ENCODE measurements around the gene MEOX1. TPM values are rescaled to one million over a fixed set of nuclear protein-coding genes. Genes with fewer than 3 reads are reported as not detected.

Gene MEOX1
- total RNA-seq, 2 donors from 2014 or later, result 5.5 to 6.0 TPM

DNA sequence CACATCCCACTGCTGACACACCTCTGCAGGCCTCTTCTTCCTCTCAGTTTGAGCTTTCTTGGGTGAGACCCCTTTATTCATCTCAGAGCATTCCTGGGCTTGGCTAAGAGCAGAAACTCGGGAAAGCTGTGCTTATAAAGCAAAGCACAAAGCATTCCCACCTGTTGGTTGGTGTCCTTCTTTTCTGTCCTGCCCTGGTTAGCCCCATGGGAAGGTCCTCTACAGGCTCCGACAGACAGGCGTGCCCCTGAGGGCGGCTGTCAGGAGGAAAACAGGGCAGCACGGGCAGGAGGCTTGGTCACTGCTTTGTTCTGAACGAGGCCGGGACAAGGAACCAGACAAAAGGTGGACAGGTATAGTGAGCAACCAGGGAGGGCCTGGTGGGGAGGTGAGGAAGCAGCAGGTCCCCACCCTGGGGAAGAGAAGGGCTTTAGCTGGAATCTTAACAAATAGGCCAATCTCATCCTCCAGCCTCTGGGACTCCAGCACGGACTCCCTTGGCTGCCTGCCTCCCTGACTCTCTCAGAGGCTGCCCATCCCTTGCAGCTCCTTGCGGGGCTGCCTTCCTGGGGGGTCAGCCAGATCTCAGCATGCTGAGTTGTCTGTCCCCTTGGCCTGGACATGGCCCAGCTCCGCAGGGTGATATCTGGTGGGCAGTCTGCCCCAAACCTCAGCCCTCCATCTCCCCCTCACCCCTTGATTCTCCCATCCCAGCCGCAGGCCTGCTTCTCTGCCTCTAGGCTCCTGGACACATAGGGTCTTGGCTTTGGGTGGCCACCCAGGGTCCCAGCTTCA lies 1.7 kb downstream of the MEOX1 start:
- peak overlapping the region; percentile 88 for H3K27ac Mint-ChIP-seq
- no peaks in the 10 kb centered on the region for H3K36me3 Mint-ChIP-seq (ENCODE audit: low read depth)
- H3K4me1 Mint-ChIP-seq, result peaks cover 41% of the 10 kb centered on the region
- peak overlapping the region; percentile 84 for H3K4me3 Mint-ChIP-seq
- DNase-seq (no peak), ATAC-seq (no peak)
- H3K9me3 ChIP-seq (ENCODE audit: control insufficient read depth, low read length, poor library complexity, severe bottlenecking), result no peaks in the 10 kb centered on the region
- H3K27me3 Mint-ChIP-seq, result no peaks in the 10 kb centered on the region

DNA sequence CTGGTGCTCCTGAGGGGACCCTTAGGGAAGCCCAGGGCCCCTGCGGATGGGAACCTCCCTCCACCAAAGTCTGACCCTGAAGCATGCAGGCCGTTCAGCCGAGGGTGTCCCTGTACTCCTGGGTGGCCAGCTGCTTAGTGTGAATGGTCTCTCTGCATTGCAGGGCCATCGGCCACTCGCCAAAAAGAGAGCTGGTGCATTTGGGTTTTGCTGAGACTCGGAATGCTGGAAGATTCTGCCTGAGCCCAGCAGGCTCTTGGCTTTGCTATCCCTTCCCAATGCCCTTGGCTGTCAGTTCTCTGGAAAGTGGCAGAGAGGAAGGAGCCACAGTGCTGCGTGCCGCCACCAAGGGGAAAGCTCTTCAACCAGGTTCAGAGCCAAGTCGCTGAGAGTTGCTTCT lies 2.8 kb downstream of the MEOX1 start:
- Mint-ChIP-seq H3K36me3 (ENCODE audit: low read depth) (no peaks in the 10 kb centered on the region), H3K4me3 (peak overlapping the region; percentile 31), H3K27ac (peak overlapping the region; percentile 88), H3K4me1 (peaks cover 39% of the 10 kb centered on the region), H3K27me3 (no peaks in the 10 kb centered on the region)
- ATAC-seq (no peak), DNase-seq (no peak)
- no peaks in the 10 kb centered on the region for H3K9me3 ChIP-seq (ENCODE audit: control insufficient read depth, low read length, poor library complexity, severe bottlenecking)

DNA sequence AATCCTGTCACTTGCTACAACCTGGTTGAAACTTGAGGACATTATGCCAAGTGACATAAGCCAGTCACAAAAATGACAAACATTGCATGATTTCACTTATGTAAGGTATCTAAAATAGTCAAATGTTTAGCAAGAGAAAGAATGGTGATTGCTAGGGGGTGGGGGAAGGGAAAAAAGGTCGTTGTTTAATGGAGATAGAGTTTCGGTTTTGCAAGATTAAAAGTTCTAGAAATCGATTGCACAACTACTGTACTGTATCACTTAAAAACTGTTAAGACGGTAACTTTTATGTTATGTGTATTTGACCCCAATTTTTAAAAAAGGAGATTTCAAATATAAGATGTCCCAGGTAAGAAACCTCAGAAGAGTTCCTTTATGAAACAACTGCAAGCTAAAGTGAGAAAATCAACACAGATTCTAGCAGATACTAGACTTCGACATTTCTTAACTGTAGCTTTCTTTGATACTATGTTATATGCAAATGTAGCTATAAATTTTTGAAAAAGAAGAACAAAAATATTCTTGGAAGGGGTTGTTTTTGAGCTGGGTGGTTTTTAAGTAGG lies 5.9 kb downstream of the MEOX1 start:
- peak; percentile 40 for ATAC-seq
- no peak for DNase-seq

DNA sequence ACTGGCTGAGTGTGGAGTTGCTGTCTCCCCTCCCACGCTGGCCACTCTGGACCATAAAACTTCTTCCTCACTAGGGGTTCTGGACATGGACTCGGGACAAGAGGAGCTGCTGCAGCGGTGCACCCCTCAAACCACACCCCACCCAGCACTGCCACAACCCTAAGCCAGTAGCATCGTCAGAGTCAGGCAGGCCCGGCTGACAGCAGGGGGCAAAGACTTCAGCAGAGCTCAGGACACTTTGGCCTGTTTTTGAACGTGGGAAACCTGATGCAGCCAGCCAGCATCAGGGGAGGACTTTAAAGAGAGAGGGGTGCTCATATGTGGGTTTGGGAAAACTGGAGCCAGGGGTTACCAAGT lies 9.6 kb downstream of the MEOX1 start:
- no peak overlapping the region for H3K4me3 Mint-ChIP-seq
- ATAC-seq, result no peak

More for the DNA sequence above, 5.9 kb downstream of the MEOX1 start:
- H3K27me3 Mint-ChIP-seq, result no peaks in the 10 kb centered on the region
- peaks cover 26% of the 10 kb centered on the region for H3K4me1 Mint-ChIP-seq
- peak overlapping the region; percentile 88 for H3K4me3 Mint-ChIP-seq
- peak overlapping the region; percentile 91 for H3K27ac Mint-ChIP-seq
- no peaks in the 10 kb centered on the region for H3K9me3 ChIP-seq (ENCODE audit: control insufficient read depth, low read length, poor library complexity, severe bottlenecking)
- H3K36me3 Mint-ChIP-seq (ENCODE audit: low read depth), result no peaks in the 10 kb centered on the region

DNA sequence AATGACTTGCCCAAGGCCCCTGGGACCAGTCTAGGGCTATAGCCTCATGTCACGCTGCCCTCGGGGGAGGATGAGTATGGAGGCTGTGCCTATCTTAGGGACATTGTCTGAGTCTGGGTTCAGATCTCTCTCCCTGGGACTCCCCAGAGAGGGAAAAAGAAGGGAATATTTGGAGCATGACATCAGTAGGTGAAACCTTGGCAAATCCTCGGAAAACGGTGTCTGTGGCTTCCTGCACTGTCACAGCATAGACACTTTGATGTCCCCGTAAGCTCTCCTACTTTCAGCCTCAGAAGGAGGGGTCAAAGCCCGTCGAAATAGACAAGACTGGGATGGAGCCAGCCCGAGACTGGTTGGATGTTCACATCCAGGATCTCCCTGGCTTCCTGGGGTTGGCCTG lies 11.3 kb downstream of the MEOX1 start:
- no peak for ATAC-seq
- no peaks in the 10 kb centered on the region for H3K9me3 ChIP-seq (ENCODE audit: control insufficient read depth, low read length, poor library complexity, severe bottlenecking)
- no peak overlapping the region for H3K27ac Mint-ChIP-seq
- H3K36me3 Mint-ChIP-seq (ENCODE audit: low read depth), result no peaks in the 10 kb centered on the region
- DNase-seq, result no peak
- H3K4me3 Mint-ChIP-seq, result no peak overlapping the region
- H3K4me1 Mint-ChIP-seq, result peaks cover 15% of the 10 kb centered on the region
- H3K27me3 Mint-ChIP-seq, result peaks cover 9% of the 10 kb centered on the region

More for the DNA sequence above, 9.6 kb downstream of the MEOX1 start:
- H3K4me1 Mint-ChIP-seq, result peaks cover 27% of the 10 kb centered on the region
- H3K27ac Mint-ChIP-seq, result no peak overlapping the region
- peaks cover 9% of the 10 kb centered on the region for H3K27me3 Mint-ChIP-seq
- DNase-seq, result no peak
- H3K9me3 ChIP-seq (ENCODE audit: control insufficient read depth, low read length, poor library complexity, severe bottlenecking), result no peaks in the 10 kb centered on the region
- H3K36me3 Mint-ChIP-seq (ENCODE audit: low read depth), result no peaks in the 10 kb centered on the region

DNA sequence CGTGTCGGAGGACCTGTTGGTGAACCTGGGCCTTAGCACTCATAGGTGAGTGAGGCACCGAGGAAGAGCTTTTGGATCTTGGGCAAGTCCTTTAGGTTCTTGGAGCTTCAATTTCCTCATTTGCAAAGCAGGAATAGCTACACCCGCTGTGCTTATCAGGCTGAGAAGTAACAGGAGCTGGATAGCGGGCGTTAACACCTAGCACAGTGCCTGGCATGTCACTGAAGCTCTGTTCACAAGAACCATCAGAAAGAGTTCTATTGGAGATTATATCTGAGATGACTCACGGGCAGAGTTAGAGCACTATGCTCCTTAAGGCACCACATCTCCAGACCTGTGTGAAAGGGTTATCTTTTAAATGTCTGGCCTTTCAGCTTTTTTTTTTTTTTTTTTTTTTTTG lies 12.8 kb downstream of the MEOX1 start:
- Mint-ChIP-seq H3K27me3 (peaks cover 9% of the 10 kb centered on the region), H3K4me3 (no peak overlapping the region), H3K4me1 (peaks cover 16% of the 10 kb centered on the region), H3K27ac (no peak overlapping the region), H3K36me3 (ENCODE audit: low read depth) (no peaks in the 10 kb centered on the region)
- DNase-seq (no peak), ATAC-seq (no peak)
- no peaks in the 10 kb centered on the region for H3K9me3 ChIP-seq (ENCODE audit: control insufficient read depth, low read length, poor library complexity, severe bottlenecking)

DNA sequence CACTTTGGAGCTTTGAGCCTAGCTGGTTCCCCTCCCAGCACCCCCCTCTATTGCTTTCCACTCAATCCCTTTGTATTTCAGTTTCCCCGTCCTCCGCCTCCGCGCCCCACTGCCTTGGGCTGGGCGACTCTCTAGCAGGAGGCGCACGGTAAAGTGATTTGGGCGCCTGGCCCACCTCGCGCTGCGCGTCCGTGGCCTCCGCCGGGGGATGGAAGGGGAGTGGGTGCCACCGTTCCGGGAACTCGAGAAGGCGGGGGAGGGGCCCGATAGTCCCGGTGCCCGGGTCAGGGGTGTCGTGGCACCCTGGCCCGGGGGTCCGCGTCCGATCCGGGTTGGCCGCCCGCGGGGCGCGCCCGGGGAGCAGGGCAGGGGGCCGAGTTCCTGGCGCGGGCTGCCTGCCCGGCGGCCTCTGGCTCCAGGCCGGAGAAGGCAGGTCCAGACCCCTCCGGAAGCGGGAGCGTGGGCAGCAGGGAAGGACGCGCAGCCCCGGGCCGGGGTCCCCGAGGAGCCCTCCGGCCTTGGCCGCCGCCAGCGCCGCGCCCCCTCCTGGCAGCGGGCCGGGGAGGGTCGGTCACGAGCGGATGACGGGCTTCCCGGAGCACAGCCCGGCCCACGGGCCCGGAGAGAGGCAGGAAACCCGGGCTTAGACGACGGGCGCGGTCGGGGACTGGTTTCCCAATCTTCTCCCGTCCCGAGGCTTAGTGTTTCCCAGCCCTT lies 15.8 kb downstream of the MEOX1 start:
- Mint-ChIP-seq H3K36me3 (ENCODE audit: low read depth) (no peaks in the 10 kb centered on the region), H3K27ac (no peak overlapping the region), H3K4me3 (peak overlapping the region; percentile 69), H3K27me3 (peaks cover 9% of the 10 kb centered on the region), H3K4me1 (peaks cover 20% of the 10 kb centered on the region)
- ATAC-seq, result peak; percentile 57
- DNase-seq, result peak in 1 of 3 donors; percentile 16
- H3K9me3 ChIP-seq (ENCODE audit: control insufficient read depth, low read length, poor library complexity, severe bottlenecking), result no peaks in the 10 kb centered on the region

DNA sequence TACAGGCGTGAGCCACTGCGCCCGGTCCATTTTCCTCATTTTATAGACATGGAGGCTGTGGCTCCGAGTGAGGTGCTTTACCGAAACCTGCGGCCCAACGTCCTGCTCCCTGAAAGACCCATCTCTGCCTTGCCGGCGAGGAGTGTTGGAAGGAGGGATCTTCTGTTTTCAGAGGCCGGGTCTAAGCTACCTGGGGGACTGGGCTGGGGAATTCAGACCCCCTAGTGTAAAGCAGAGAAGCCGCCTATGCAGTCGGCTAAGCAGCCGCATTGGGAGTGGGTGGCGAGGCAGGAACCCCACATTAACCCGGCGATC lies 16.3 kb downstream of the MEOX1 start:
- DNase-seq (no peak), ATAC-seq (no peak)
- H3K27me3 Mint-ChIP-seq, result peaks cover 9% of the 10 kb centered on the region
- H3K4me3 Mint-ChIP-seq, result peak overlapping the region; percentile 69
- no peaks in the 10 kb centered on the region for H3K36me3 Mint-ChIP-seq (ENCODE audit: low read depth)
- H3K4me1 Mint-ChIP-seq, result peaks cover 23% of the 10 kb centered on the region
- H3K27ac Mint-ChIP-seq, result no peak overlapping the region
- no peaks in the 10 kb centered on the region for H3K9me3 ChIP-seq (ENCODE audit: control insufficient read depth, low read length, poor library complexity, severe bottlenecking)

DNA sequence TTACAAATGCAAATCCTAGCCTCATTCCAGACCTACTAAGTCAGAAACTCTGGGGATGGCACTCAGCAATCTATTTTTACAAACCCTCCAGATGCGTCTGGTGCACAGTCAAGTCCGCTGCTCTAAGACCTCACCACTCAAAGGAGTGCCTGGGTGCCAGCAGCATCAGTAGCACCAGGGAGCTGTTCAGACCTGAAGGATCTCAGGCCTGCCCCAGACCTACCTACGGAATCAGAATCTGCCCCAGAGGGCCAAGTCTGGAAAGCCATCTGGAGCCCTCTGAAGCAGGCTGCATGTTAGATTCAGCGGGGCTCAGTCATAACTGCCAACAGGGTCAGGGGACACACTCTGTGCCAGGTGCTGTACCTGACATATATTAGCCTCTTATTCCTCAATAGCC lies 17.6 kb downstream of the MEOX1 start:
- no peaks in the 10 kb centered on the region for H3K9me3 ChIP-seq (ENCODE audit: control insufficient read depth, low read length, poor library complexity, severe bottlenecking)
- H3K27me3 Mint-ChIP-seq, result peaks cover 9% of the 10 kb centered on the region
- ATAC-seq, result no peak
- H3K4me1 Mint-ChIP-seq, result peaks cover 22% of the 10 kb centered on the region
- H3K27ac Mint-ChIP-seq, result no peak overlapping the region
- H3K4me3 Mint-ChIP-seq, result peak overlapping the region; percentile 41
- DNase-seq, result no peak
- no peaks in the 10 kb centered on the region for H3K36me3 Mint-ChIP-seq (ENCODE audit: low read depth)

DNA sequence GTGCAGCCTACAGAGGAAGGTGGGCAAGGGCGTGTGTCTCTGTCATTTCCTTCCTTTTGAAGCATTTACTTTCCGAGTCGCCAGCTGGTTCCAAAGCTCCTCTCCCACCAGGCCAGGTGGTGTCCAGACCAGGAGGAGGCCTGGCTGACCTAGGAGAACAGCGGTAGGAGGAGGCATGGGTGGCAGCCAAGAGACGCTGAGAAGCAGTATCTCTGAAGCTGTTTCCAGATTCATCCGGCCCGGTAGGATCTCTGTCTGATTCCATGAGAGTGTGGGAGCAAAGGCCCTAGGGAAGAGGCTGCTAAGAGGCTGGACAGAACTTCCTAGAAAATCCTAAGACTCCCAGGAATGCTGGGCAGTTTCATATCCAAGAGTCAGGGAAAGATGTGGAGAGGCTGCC lies 20.3 kb downstream of the MEOX1 start:
- no peaks in the 10 kb centered on the region for H3K9me3 ChIP-seq (ENCODE audit: control insufficient read depth, low read length, poor library complexity, severe bottlenecking)
- peaks cover 5% of the 10 kb centered on the region for H3K36me3 Mint-ChIP-seq (ENCODE audit: low read depth)
- peaks cover 16% of the 10 kb centered on the region for H3K4me1 Mint-ChIP-seq
- H3K27ac Mint-ChIP-seq, result peak overlapping the region; percentile 19
- no peak for ATAC-seq
- peaks cover 2% of the 10 kb centered on the region for H3K27me3 Mint-ChIP-seq
- H3K4me3 Mint-ChIP-seq, result peak overlapping the region; percentile 39
- DNase-seq, result no peak

DNA sequence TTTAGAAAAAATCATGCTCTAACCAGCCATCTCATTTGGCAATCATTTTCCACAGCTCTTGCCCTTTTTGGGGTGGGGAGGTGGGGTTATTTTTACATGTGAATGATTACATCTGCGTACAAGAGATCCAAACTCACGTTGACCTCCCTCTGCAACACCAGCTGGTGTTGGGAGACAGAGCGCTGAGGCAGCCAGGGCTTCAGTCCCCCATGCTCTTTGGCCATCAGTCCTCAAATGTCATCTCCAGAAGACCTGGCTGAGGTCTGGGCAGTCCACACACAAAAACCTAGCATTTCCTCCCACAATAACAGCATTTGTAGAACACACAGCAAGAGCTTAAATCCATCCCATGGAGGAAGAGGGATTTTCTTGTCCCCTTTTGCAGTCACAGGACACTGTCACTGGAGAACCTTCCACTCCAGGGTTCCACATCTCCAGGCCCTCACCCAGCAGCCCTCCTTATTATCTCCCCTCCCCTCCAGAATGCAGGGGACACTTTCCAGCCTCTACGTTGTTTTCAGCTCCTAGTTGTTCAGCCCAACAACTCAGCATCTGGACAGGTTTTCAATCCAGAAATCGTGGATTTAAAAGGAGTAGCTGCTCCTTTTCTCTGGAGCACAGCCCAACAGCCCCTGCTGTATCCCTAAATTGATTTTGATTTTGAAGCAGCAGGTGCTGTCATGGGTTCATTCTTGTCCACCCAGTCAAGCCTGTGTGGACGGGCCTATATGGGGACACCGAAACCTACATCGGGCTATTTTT lies 21.1 kb downstream of the MEOX1 start:
- Mint-ChIP-seq H3K4me1 (peaks cover 15% of the 10 kb centered on the region), H3K27ac (peak overlapping the region; percentile 19), H3K27me3 (peaks cover 4% of the 10 kb centered on the region), H3K36me3 (ENCODE audit: low read depth) (peaks cover 5% of the 10 kb centered on the region), H3K4me3 (no peak overlapping the region)
- no peaks in the 10 kb centered on the region for H3K9me3 ChIP-seq (ENCODE audit: control insufficient read depth, low read length, poor library complexity, severe bottlenecking)
- ATAC-seq (no peak), DNase-seq (no peak)

DNA sequence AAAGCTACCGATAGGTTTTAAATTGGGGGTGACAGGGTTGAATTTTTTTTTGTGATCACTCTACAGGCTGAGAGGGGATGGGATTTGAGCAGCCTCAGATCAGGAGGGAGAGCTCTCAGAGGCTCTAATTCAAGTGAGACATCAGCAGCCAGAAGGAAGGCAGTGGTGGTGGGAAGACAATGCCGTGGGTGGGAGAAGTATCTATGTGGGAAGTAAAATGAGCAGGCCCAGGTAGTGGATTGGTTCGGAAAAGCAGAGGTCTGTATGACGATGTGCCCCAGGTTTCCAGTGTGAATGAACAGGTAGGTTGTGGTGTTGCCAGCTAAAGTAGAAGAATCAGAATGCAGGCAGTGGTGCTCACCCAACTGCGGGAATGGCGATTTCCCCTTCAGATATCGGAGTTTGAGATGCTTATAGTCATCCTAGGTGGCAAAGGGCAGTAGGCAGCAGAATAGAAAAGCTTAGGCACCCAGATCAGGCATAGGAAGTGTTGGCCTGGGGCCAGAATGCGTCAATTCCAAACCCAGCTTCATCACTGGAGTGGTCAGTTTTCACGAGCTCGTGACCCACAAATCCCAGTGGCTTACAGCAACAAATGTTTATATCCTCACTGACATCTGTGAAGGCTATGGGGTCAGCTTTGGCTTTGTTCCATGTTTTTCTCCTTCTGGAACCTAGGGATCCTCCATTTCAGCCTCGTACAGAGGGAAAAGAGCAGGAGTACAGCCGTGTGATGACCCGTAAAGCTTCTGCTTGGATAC lies 24.0 kb downstream of the MEOX1 start:
- Mint-ChIP-seq H3K4me3 (no peak overlapping the region), H3K36me3 (ENCODE audit: low read depth) (peaks cover 5% of the 10 kb centered on the region), H3K4me1 (peaks cover 15% of the 10 kb centered on the region), H3K27me3 (peaks cover 4% of the 10 kb centered on the region), H3K27ac (no peak overlapping the region)
- DNase-seq, result no peak
- no peak for ATAC-seq
- H3K9me3 ChIP-seq (ENCODE audit: control insufficient read depth, low read length, poor library complexity, severe bottlenecking), result no peaks in the 10 kb centered on the region
